A549 (cell line): ENCODE results near the gene OR51B2. TPM values are rescaled to one million over a fixed set of nuclear protein-coding genes. Genes with fewer than 3 reads are reported as not detected.
A peak's percentile ranks its signal among the peaks of the same experiment; 100 is the strongest.
"Not testable (repeated sequence)": the region's sequence is repeated elsewhere in the genome, so short reads cannot be mapped to it uniquely, and the experiment has no call there.

Experiments
- ATAC-seq, 2 experiments: fragments of 200-7000 bp in 1 of 2; fragments of >200 bp in 1 of 2; cut with Nextera tagmentation in 1 of 2; cut with Tn5 transposase in 1 of 2; 3 replicates each; pipeline versions ENCODE4 v1.8.0 to v1.9.1; 2018 to 2020; ENCODE audit warnings: mild to moderate bottlenecking in 1 of 2, moderate library complexity in 1 of 2
- CTCF ChIA-PET: fragments of 300-600 bp; sonication (Branson Sonifier 250); formaldehyde crosslinking; extraction: SDS; loops from one replicate; lab custom pipeline; 2021; ENCODE audit warnings: antibody characterized with exemption, inconsistent platforms; lab: Yijun Ruan, JAX
- POLR2A ChIA-PET: fragments of 350-600 bp; formaldehyde crosslinking; extraction: SDS; loops from one replicate; lab custom pipeline; 2021; ENCODE audit warnings: antibody characterized with exemption, inconsistent platforms; lab: Yijun Ruan, JAX
- DNase-seq, 2 experiments: peaks; one replicate each; pipeline versions ENCODE4 v3.0.0 to v3.0.0-alpha.2; 2011 to 2016; ENCODE audit warnings: low read depth in 1 of 2, low spot score in 1 of 2
- FAIRE-seq: peaks from 2 replicates; lab custom pipeline; 2011; peaks lifted over from hg19 to GRCh38; lab: Jason Lieb, UNC
- H3K27ac ChIP-seq, 2 experiments: fragments of >200 bp; sonication (Bioruptor Twin); formaldehyde crosslinking; 3 replicates each; pipeline ENCODE4 v1.5.1; 2016 to 2017
- H3K4me1 ChIP-seq: fragments of >200 bp; sonication (Bioruptor Twin); formaldehyde crosslinking; 3 replicates; pipeline ENCODE4 v1.6.1; 2016
- H3K4me2 ChIP-seq: fragments of >200 bp; sonication (Bioruptor Twin); formaldehyde crosslinking; 3 replicates; pipeline ENCODE4 v1.6.1; 2016
- H3K4me3 ChIP-seq: fragments of >200 bp; sonication (Bioruptor Twin); formaldehyde crosslinking; 3 replicates; pipeline ENCODE4 v1.5.1; 2016
- H3K9me3 ChIP-seq: fragments of >200 bp; sonication (Bioruptor Twin); formaldehyde crosslinking; 3 replicates; pipeline ENCODE4 v1.6.1; 2016
- ATOH8 ChIP-seq: fragments of 250-450 bp; sonication (Bioruptor Pico); IDR thresholded peaks from 2 replicates; pipeline ENCODE4 v1.5.0; 2020; ENCODE audit warnings: low read depth, mild to moderate bottlenecking, moderate library complexity
- CBX8 ChIP-seq: fragments of 200-600 bp; sonication (generic); IDR thresholded peaks from 2 replicates; pipeline ENCODE4 v1.6.1; 2016
- CEBPB ChIP-seq, 2 experiments: fragments of >200 bp in 1 of 2; sonication (Bioruptor Twin) in 1 of 2; formaldehyde crosslinking in 1 of 2; IDR thresholded peaks; 2 replicates each; pipeline ENCODE4 v1.6.1; 2012 to 2016
- CHD4 ChIP-seq: fragments of 200-600 bp; sonication (generic); IDR thresholded peaks from 2 replicates; pipeline ENCODE4 v1.6.1; 2016; ENCODE audit warnings: antibody characterized with exemption, mild to moderate bottlenecking, borderline replicate concordance
- EHF ChIP-seq: fragments of 250-450 bp; sonication (Bioruptor Pico); IDR thresholded peaks from 2 replicates; pipeline ENCODE4 v1.5.0; 2020; ENCODE audit warnings: mild to moderate bottlenecking
- EHMT2 ChIP-seq: fragments of 200-600 bp; sonication (generic); IDR thresholded peaks from 2 replicates; pipeline ENCODE4 v1.6.1; 2016; ENCODE audit warnings: antibody characterized with exemption, low read depth, mild to moderate bottlenecking, moderate library complexity
- GATA3 ChIP-seq: IDR thresholded peaks from 2 replicates; pipeline ENCODE4 v1.6.1; 2012; ENCODE audit warnings: borderline replicate concordance
- HOXB13 ChIP-seq: fragments of 250-450 bp; sonication (Bioruptor Pico); IDR thresholded peaks from 2 replicates; pipeline ENCODE4 v1.5.0; 2020; ENCODE audit warnings: low read depth, mild to moderate bottlenecking, moderate library complexity
- HOXB5 ChIP-seq: fragments of 250-450 bp; sonication (Bioruptor Pico); IDR thresholded peaks from 2 replicates; pipeline ENCODE4 v1.5.0; 2020; ENCODE audit warnings: mild to moderate bottlenecking, moderate library complexity
- JUN ChIP-seq, 2 experiments: fragments of >200 bp; sonication (Bioruptor Twin); formaldehyde crosslinking; IDR thresholded peaks; 2 replicates in 1 of 2; 3 replicates in 1 of 2; pipeline ENCODE4 v1.6.1; 2016 to 2017
- KDM5A ChIP-seq: fragments of 200-600 bp; sonication (generic); IDR thresholded peaks from 2 replicates; pipeline ENCODE4 v1.6.1; 2016; ENCODE audit warnings: antibody characterized with exemption, mild to moderate bottlenecking
- MAZ ChIP-seq: fragments of 150-350 bp; IDR thresholded peaks from 2 replicates; pipeline ENCODE4 v1.6.1; 2014; ENCODE audit warnings: antibody characterized with exemption, low read depth, low read length, borderline replicate concordance
- MYC ChIP-seq: IDR thresholded peaks from 2 replicates; pipeline ENCODE4 v1.6.1; 2012; ENCODE audit warnings: mild to moderate bottlenecking, inconsistent platforms, low read length, improper control_type of control experiment, borderline replicate concordance
- NFE2L2 ChIP-seq: fragments of 150-350 bp; conservative IDR thresholded peaks from 2 replicates; pipeline ENCODE4 v1.6.1; 2014; ENCODE audit warnings: low read length
- NR3C1 ChIP-seq: fragments of >200 bp; sonication (Bioruptor Twin); formaldehyde crosslinking; IDR thresholded peaks from 3 replicates; pipeline ENCODE4 v1.6.1; 2017
- POLR2A ChIP-seq: IDR thresholded peaks from 2 replicates; pipeline ENCODE4 v1.6.1; 2012; ENCODE audit warnings: mild to moderate bottlenecking, low read length
- POLR2AphosphoS2 ChIP-seq: conservative IDR thresholded peaks from 2 replicates; pipeline ENCODE4 v1.6.1; 2012; ENCODE audit warnings: low read length, improper control_type of control experiment, inconsistent platforms
- RAD21 ChIP-seq, 2 experiments: fragments of >200 bp in 1 of 2; sonication (Bioruptor Twin) in 1 of 2; formaldehyde crosslinking in 1 of 2; IDR thresholded peaks in 1 of 2; conservative IDR thresholded peaks in 1 of 2; 2 replicates in 1 of 2; 3 replicates in 1 of 2; pipeline ENCODE4 v1.6.1; 2012 to 2018; ENCODE audit warnings: inconsistent platforms in 1 of 2
- RARB ChIP-seq: fragments of 250-450 bp; sonication (Bioruptor Pico); IDR thresholded peaks from 2 replicates; pipeline ENCODE4 v1.8.0; 2021; ENCODE audit warnings: mild to moderate bottlenecking, moderate library complexity
- ZNF302 ChIP-seq: fragments of 250-450 bp; sonication (Bioruptor Pico); IDR thresholded peaks from 2 replicates; pipeline ENCODE4 v1.9.0; 2021; ENCODE audit warnings: inconsistent platforms, mild to moderate bottlenecking, moderate library complexity
- ZSCAN20 ChIP-seq: fragments of 250-450 bp; sonication (Bioruptor Pico); IDR thresholded peaks from 2 replicates; pipeline ENCODE4 v1.8.0; 2022; ENCODE audit warnings: mild to moderate bottlenecking, moderate library complexity
- WGBS: methylation state at CpG from one replicate; pipeline ENCODE4 v1.1.6; 2017; ENCODE audit errors: missing lambda C conversion rate; 5-methylcytosine and 5-hydroxymethylcytosine counted together
- polyA plus RNA-seq, 4 experiments: library from polyadenylated mRNA; depleted of rRNA in 3 of 4; stranded (reverse); fragments of >200 nt; fragmentation: RNase III in 1 of 4; extraction: RNeasy Plus Mini Kit Qiagen cat#74134 plus additional on column Dnase treatment in 1 of 4; gene quantifications; 2 replicates in 3 of 4; 3 replicates in 1 of 4; pipeline ENCODE4 v1.2.3, GENCODE V29; 2011 to 2017
- TF ChIP-seq, protein P1 (sequence below): fragments of >200 bp; sonication (Bioruptor Twin); formaldehyde crosslinking; IDR thresholded peaks from 3 replicates; pipeline ENCODE4 v1.6.1; 2016
- TF ChIP-seq, protein P2 (sequence below): fragments of 200-600 bp; sonication (generic); IDR thresholded peaks from 2 replicates; pipeline ENCODE4 v1.6.1; 2016; ENCODE audit warnings: antibody characterized with exemption, mild to moderate bottlenecking, moderate library complexity

OR51B2 gene
- polyA plus RNA-seq, 2 of the 4 experiments (the other 2 are of a cell fraction): not detected

DNA sequence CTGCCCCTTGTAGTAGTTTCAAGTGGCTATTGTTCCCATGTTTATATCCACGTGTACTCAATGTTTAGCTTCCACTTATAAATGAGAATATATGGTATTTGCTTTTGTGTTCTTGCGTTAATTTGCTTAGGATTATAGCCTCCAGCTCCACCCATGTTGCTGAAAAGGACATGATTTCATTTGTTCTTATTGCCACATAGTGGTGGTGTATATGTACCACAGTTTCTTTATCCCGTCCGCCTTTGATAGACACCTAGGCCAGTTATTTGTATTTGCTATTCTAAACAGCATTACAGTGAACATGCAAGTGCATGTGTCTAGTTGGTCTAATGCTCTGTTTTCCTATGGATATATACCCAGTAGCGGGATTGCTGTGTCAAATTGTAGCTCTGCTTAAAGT is 6.8 kb downstream of the OR51B2 start:
- Histone ChIP-seq H3K4me1 (no peaks in the 10 kb centered on the region), H3K4me2 (no peak overlapping the region), H3K27ac (no peak overlapping the region)
- no peak for FAIRE-seq
- CTCF ChIA-PET: interaction anchor here (2.1 kb wide), 1 partner anchor 27 kb away, joined by 7 read pairs; no protein-coding TSS in a partner anchor
- peak in 1 of 2 experiments; percentile 47; a peak in 2 of 6 replicates for ATAC-seq
- WGBS: 19% methylated on average over 5 of the region's 5 CpGs
- TF ChIP-seq ATOH8 (CRISPR knock-in tag): no peak
- no peak for TF ChIP-seq CEBPB (IDR thresholded peaks at IDR 0.05)
- no peak for TF ChIP-seq ZSCAN20 (CRISPR knock-in tag)
- no peak for TF ChIP-seq MYC
- TF ChIP-seq JUN (IDR thresholded peaks at IDR 0.05): no peak
- no peak for TF ChIP-seq GATA3
- no peak for TF ChIP-seq NFE2L2
- TF ChIP-seq RAD21 (conservative IDR thresholded peaks at IDR 0.05 in 1 of 2, IDR thresholded peaks at IDR 0.05 in 1 of 2): peak in 1 of 2 experiments; percentile 8; a peak in 1 of 5 replicates
- TF ChIP-seq, all 56 proteins: peak for 1
- Histone ChIP-seq H3K4me3 (no peak overlapping the region), H3K9me3 (no peaks in the 10 kb centered on the region)
- no peak for DNase-seq
- POLR2A ChIA-PET: no interaction called here

DNA sequence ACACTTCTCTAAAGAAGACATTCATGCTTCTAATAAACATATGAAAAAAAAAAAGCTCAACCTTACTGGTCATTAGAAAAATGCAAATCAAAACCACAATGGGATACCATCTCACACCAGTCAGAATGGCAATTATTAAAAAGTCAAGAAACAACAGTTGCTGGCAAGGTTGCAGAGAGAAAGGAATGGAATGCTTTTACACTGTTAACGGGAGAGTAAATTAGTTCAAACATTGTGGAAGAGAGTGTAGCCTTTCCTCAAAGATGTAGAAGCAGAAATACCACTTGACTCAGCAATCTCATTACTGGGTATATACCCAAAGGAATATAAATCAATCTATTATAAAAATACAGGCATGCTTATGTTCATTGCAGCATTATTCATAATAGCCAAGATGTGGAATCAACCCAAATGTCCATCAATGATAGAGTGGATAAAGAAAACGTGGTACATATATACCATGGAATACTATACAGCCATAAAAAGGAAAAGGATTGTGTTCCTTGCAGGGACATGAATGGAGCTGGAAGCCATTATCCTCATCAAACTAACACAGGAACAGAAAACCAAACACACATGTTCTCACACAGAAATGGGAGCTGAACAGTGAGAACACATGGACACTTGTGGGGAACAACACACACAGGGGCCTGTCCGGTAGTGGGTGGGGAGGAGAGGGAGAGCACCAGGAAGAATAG is 10.6 kb downstream of the OR51B2 start:
- H3K4me1 ChIP-seq, H3K4me3 ChIP-seq, FAIRE-seq, H3K27ac ChIP-seq, H3K4me2 ChIP-seq, CTCF ChIA-PET, POLR2A ChIA-PET, H3K9me3 ChIP-seq, DNase-seq, ATAC-seq: not testable (repeated sequence)
- 30% methylated on average over 3 of the region's 3 CpGs for WGBS

GRCh38 chr11:5310423-5310822 is 13.7 kb downstream of the OR51B2 start:
- H3K4me1 ChIP-seq: no peaks in the 10 kb centered on the region
- ChIA-PET CTCF (no interaction called here), POLR2A (no interaction called here)
- H3K4me3 ChIP-seq: no peak overlapping the region
- no peak for DNase-seq
- no peak overlapping the region for H3K4me2 ChIP-seq
- TF ChIP-seq MAZ: no peak
- TF ChIP-seq EHMT2: no peak
- no peak for TF ChIP-seq ZNF302 (CRISPR knock-in tag)
- TF ChIP-seq, protein P1, sequence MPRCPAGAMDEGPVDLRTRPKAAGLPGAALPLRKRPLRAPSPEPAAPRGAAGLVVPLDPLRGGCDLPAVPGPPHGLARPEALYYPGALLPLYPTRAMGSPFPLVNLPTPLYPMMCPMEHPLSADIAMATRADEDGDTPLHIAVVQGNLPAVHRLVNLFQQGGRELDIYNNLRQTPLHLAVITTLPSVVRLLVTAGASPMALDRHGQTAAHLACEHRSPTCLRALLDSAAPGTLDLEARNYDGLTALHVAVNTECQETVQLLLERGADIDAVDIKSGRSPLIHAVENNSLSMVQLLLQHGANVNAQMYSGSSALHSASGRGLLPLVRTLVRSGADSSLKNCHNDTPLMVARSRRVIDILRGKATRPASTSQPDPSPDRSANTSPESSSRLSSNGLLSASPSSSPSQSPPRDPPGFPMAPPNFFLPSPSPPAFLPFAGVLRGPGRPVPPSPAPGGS: no peak
- TF ChIP-seq CBX8: no peak
- TF ChIP-seq RARB (CRISPR knock-in tag): no peak
- no peak for ATAC-seq
- FAIRE-seq: no peak
- H3K9me3 ChIP-seq: no peaks in the 10 kb centered on the region
- WGBS: 90% methylated on average over 1 of the region's 1 CpG
- H3K27ac ChIP-seq: no peak overlapping the region

DNA sequence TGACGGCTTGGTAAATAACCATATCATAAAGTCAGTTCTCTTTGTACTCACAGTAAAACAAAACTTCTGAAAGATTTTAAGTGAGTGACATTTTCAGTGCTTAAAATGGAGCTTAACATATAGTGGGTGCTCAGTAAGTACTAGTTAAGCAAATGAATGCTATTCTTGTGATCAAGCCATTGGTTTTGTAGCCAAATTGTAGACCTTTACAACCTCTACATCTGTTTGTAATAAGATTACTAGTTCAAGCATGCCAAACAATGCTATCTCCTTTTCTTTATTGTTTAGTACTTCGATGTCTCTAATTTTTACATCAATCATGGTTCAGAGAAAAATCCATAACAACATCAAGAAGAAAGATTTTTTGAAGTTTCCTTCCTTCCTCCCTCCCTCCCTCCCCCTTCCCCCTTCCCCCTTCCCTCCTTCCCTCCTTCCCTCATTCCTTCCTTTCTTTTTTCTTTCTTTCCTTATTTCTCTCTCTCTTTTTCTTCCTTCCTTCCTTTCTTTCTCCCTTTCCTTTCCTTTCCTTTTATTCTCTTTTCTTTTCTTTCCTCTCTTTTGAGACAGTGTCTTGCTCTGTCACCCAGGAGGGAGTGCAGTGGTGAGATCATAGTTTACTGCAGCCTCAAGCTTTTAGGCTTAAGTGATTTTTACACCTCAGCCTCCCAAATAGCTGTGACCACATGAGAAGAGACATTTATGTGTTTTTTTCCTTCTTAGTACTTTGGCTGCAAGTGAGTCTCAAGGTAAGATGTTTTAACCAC is 16.7 kb downstream of the OR51B2 start:
- no peak for DNase-seq
- H3K4me2 ChIP-seq: no peak overlapping the region
- CTCF ChIA-PET: no interaction called here
- WGBS: 28% methylated on average over 2 of the region's 2 CpGs
- POLR2A ChIA-PET: no interaction called here
- no peak overlapping the region for H3K27ac ChIP-seq
- no peaks in the 10 kb centered on the region for H3K9me3 ChIP-seq
- ATAC-seq: no peak
- FAIRE-seq: no peak
- no peak overlapping the region for H3K4me3 ChIP-seq
- no peaks in the 10 kb centered on the region for H3K4me1 ChIP-seq
- TF ChIP-seq ATOH8 (CRISPR knock-in tag) (no peak), NR3C1 (no peak), HOXB13 (CRISPR knock-in tag) (no peak), POLR2AphosphoS2 (no peak), POLR2A (no peak), RARB (CRISPR knock-in tag) (no peak), HOXB5 (CRISPR knock-in tag) (no peak), ZNF302 (CRISPR knock-in tag) (no peak), EHF (no peak), KDM5A (no peak), CHD4 (no peak)
- TF ChIP-seq, protein P2, sequence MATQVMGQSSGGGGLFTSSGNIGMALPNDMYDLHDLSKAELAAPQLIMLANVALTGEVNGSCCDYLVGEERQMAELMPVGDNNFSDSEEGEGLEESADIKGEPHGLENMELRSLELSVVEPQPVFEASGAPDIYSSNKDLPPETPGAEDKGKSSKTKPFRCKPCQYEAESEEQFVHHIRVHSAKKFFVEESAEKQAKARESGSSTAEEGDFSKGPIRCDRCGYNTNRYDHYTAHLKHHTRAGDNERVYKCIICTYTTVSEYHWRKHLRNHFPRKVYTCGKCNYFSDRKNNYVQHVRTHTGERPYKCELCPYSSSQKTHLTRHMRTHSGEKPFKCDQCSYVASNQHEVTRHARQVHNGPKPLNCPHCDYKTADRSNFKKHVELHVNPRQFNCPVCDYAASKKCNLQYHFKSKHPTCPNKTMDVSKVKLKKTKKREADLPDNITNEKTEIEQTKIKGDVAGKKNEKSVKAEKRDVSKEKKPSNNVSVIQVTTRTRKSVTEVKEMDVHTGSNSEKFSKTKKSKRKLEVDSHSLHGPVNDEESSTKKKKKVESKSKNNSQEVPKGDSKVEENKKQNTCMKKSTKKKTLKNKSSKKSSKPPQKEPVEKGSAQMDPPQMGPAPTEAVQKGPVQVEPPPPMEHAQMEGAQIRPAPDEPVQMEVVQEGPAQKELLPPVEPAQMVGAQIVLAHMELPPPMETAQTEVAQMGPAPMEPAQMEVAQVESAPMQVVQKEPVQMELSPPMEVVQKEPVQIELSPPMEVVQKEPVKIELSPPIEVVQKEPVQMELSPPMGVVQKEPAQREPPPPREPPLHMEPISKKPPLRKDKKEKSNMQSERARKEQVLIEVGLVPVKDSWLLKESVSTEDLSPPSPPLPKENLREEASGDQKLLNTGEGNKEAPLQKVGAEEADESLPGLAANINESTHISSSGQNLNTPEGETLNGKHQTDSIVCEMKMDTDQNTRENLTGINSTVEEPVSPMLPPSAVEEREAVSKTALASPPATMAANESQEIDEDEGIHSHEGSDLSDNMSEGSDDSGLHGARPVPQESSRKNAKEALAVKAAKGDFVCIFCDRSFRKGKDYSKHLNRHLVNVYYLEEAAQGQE: no peak
